HepG2 (cell line): ENCODE measurements around the gene C19orf38. TPM values are rescaled to one million over a fixed set of nuclear protein-coding genes. Genes with fewer than 3 reads are reported as not detected.

Experiments used
- ARNT2 ChIP-seq: sonication (generic); formaldehyde crosslinking; IDR thresholded peaks from 2 replicates; pipeline ENCODE4 v1.8.0; 2022; ENCODE audit warnings: mild to moderate bottlenecking, low read depth, missing genetic modification reagents, moderate library complexity
- BRCA1 ChIP-seq: sonication (generic); formaldehyde crosslinking; IDR thresholded peaks from 2 replicates; pipeline ENCODE4 v1.4.0; 2020; ENCODE audit warnings: missing genetic modification reagents
- CHD4 ChIP-seq: fragments of 200-600 bp; sonication (generic); IDR thresholded peaks from 2 replicates; pipeline ENCODE4 v1.7.0; 2017; ENCODE audit warnings: mild to moderate bottlenecking, low read length, borderline replicate concordance
- EED ChIP-seq: sonication (generic); formaldehyde crosslinking; IDR thresholded peaks from 2 replicates; pipeline ENCODE4 v1.5.0; 2020; ENCODE audit warnings: mild to moderate bottlenecking, missing genetic modification reagents
- IRF2 ChIP-seq: IDR thresholded peaks from 2 replicates; pipeline ENCODE4 v1.6.1; 2018; ENCODE audit warnings: missing genetic modification reagents, missing compliant biosample characterization
- MAFF ChIP-seq: IDR thresholded peaks from 2 replicates; pipeline ENCODE4 v1.6.1; 2011; ENCODE audit warnings: low read depth, low read length, improper control_type of control experiment
- MAZ ChIP-seq, 2 experiments: sonication (generic) in 1 of 2; formaldehyde crosslinking in 1 of 2; IDR thresholded peaks; 2 replicates each; pipeline versions ENCODE4 v1.5.0 to v1.6.1; 2012 to 2020; ENCODE audit warnings: low read depth in 2 of 2, mild to moderate bottlenecking in 2 of 2, borderline replicate concordance in 1 of 2, improper control_type of control experiment in 1 of 2, low read length in 1 of 2, missing genetic modification reagents in 1 of 2, moderate library complexity in 1 of 2
- NR2C2 ChIP-seq: sonication (generic); formaldehyde crosslinking; IDR thresholded peaks from 2 replicates; pipeline ENCODE4 v1.4.0; 2020; ENCODE audit warnings: missing genetic modification reagents, mild to moderate bottlenecking, moderate library complexity, borderline replicate concordance
- PHF5A ChIP-seq: IDR thresholded peaks from one replicate; pipeline ENCODE4 v1.6.1; 2018; ENCODE audit warnings: low read depth, missing genetic modification reagents; ENCODE audit not compliant: unreplicated experiment
- RBAK ChIP-seq: sonication (generic); formaldehyde crosslinking; IDR thresholded peaks from 2 replicates; pipeline ENCODE4 v1.5.1; 2020; ENCODE audit warnings: mild to moderate bottlenecking, missing genetic modification reagents
- TBX3 ChIP-seq: fragments of 450-650 bp; IDR thresholded peaks from 2 replicates; pipeline ENCODE4 v1.6.1; 2017; ENCODE audit warnings: antibody characterized with exemption, mild to moderate bottlenecking, inconsistent platforms, borderline replicate concordance
- THAP11 ChIP-seq: IDR thresholded peaks from 2 replicates; pipeline ENCODE4 v1.6.1; 2016; ENCODE audit warnings: missing biosample characterization, missing genetic modification reagents
- ZNF317 ChIP-seq: sonication (generic); formaldehyde crosslinking; IDR thresholded peaks from 2 replicates; pipeline ENCODE4 v1.5.0; 2020; ENCODE audit warnings: mild to moderate bottlenecking, missing genetic modification reagents
- ZNF33B ChIP-seq: sonication (generic); formaldehyde crosslinking; IDR thresholded peaks from 2 replicates; pipeline ENCODE4 v1.5.1; 2020; ENCODE audit warnings: mild to moderate bottlenecking, missing genetic modification reagents
- ZNF350 ChIP-seq: sonication (generic); formaldehyde crosslinking; IDR thresholded peaks from 2 replicates; pipeline ENCODE4 v1.4.0; 2020; ENCODE audit warnings: mild to moderate bottlenecking, low read depth, missing genetic modification reagents, borderline replicate concordance
- ZNF383 ChIP-seq: sonication (generic); formaldehyde crosslinking; IDR thresholded peaks from 2 replicates; pipeline ENCODE4 v1.4.0; 2020; ENCODE audit warnings: missing genetic modification reagents, mild to moderate bottlenecking, borderline replicate concordance
- ZNF501 ChIP-seq: sonication (generic); formaldehyde crosslinking; IDR thresholded peaks from 2 replicates; pipeline ENCODE4 v1.5.1; 2020; ENCODE audit warnings: mild to moderate bottlenecking, moderate library complexity, missing genetic modification reagents
- ZNF510 ChIP-seq: sonication (generic); formaldehyde crosslinking; IDR thresholded peaks from 2 replicates; pipeline ENCODE4 v1.4.0; 2020; ENCODE audit warnings: low read depth, mild to moderate bottlenecking, missing genetic modification reagents
- polyA plus RNA-seq, 8 experiments: library from polyadenylated mRNA; depleted of rRNA in 3 of 8; stranded (reverse) in 7 of 8; unstranded in 1 of 8; fragments of >200 nt; fragmentation: Illumina TruSeq in 4 of 8; extraction: Trizol in 4 of 8; gene quantifications; 2 replicates each; pipeline versions ENCODE4 v1.2.1 to v1.2.3, GENCODE V29; 2011 to 2016; ENCODE audit warnings: low read depth in 4 of 8, missing spikeins in 1 of 8, mixed read lengths in 1 of 8; ENCODE audit not compliant: insufficient read depth in 1 of 8
- total RNA-seq, 5 experiments: library from RNA; depleted of rRNA; stranded (reverse); fragments of >200 nt; fragmentation: Illumina TruSeq; extraction: Trizol; gene quantifications; 2 replicates each; pipeline ENCODE4 v1.2.3, GENCODE V29; 2016; ENCODE audit warnings: low read depth in 1 of 5
- TF ChIP-seq, protein P1 (sequence below): sonication (generic); formaldehyde crosslinking; IDR thresholded peaks from 2 replicates; pipeline ENCODE4 v1.4.0; 2020; ENCODE audit warnings: low read depth, missing genetic modification reagents
- TF ChIP-seq, protein P2 (sequence below): sonication (generic); formaldehyde crosslinking; IDR thresholded peaks from 2 replicates; pipeline ENCODE4 v1.9.0; 2022; ENCODE audit warnings: missing genetic modification reagents, mild to moderate bottlenecking, borderline replicate concordance
- TF ChIP-seq, protein P3 (sequence below): sonication (generic); formaldehyde crosslinking; IDR thresholded peaks from 2 replicates; pipeline ENCODE4 v1.5.0; 2020; ENCODE audit warnings: missing genetic modification reagents, mild to moderate bottlenecking, borderline replicate concordance
- TF ChIP-seq, protein P4 (sequence below): sonication (generic); formaldehyde crosslinking; IDR thresholded peaks from 2 replicates; pipeline ENCODE4 v1.4.0; 2020; ENCODE audit warnings: missing genetic modification reagents

The C19orf38 gene
- total and polyA plus RNA-seq, 2 of the 13 experiments (the other 11 are each of a cell fraction or from before 2014, with no cell fraction given): 0.11 TPM; not detected in 1

DNA sequence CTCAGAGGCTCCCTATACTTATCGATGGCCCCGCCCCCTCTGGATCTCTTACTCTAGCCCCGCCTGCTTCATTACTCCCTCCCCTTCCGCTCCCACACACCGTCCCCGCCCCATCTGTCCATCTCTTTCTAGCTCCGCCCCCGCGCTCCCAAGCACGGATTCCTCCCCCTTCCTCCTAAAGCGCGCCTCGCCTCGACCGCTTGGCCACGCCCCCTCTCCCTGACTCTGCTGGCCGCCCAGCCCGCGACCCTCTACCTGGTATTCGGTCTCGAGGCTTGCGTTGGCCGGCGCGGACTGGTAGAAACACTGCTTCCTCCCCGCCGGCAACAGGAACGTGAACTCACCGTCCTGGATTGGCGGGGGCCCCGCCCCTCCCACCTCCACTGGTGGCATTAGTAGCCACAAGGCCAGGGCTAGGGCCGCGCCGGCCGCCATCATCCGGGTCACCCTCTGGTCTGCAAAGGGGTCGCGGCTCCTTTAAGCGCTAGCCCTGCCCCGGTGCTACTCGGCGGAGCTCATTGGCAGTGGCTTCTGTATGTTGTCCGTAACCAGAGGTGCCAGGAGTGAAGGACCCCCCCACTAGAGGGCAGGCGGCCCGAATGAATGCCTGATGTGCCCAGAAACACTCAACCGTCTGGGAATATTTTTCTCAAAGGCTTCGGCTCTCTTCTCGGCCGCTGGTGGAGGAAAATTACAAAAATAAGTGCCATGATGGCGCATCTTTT, 12.3 kb upstream of the C19orf38 start, which contains the start of gene TMED1 (continued):
- TF ChIP-seq, protein P1, sequence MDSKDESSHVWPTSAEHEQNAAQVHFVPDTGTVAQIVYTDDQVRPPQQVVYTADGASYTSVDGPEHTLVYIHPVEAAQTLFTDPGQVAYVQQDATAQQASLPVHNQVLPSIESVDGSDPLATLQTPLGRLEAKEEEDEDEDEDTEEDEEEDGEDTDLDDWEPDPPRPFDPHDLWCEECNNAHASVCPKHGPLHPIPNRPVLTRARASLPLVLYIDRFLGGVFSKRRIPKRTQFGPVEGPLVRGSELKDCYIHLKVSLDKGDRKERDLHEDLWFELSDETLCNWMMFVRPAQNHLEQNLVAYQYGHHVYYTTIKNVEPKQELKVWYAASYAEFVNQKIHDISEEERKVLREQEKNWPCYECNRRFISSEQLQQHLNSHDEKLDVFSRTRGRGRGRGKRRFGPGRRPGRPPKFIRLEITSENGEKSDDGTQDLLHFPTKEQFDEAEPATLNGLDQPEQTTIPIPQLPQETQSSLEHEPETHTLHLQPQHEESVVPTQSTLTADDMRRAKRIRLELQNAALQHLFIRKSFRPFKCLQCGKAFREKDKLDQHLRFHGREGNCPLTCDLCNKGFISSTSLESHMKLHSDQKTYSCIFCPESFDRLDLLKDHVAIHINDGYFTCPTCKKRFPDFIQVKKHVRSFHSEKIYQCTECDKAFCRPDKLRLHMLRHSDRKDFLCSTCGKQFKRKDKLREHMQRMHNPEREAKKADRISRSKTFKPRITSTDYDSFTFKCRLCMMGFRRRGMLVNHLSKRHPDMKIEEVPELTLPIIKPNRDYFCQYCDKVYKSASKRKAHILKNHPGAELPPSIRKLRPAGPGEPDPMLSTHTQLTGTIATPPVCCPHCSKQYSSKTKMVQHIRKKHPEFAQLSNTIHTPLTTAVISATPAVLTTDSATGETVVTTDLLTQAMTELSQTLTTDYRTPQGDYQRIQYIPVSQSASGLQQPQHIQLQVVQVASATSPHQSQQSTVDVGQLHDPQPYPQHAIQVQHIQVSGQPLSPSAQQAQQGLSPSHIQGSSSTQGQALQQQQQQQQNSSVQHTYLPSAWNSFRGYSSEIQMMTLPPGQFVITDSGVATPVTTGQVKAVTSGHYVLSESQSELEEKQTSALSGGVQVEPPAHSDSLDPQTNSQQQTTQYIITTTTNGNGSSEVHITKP: peak; percentile 16; the same call in 1 of the 2 replicates
- TF ChIP-seq PHF5A (CRISPR knock-in tag): peak; percentile 29
- peak; percentile 79 for TF ChIP-seq NR2C2 (CRISPR knock-in tag)
- 0 out of 2 replicates have a peak, but pooled peaks have one; percentile 37 for TF ChIP-seq TBX3
- no peak; the same call in 1 of the 2 replicates for TF ChIP-seq ARNT2 (CRISPR knock-in tag)
- TF ChIP-seq, protein P2, sequence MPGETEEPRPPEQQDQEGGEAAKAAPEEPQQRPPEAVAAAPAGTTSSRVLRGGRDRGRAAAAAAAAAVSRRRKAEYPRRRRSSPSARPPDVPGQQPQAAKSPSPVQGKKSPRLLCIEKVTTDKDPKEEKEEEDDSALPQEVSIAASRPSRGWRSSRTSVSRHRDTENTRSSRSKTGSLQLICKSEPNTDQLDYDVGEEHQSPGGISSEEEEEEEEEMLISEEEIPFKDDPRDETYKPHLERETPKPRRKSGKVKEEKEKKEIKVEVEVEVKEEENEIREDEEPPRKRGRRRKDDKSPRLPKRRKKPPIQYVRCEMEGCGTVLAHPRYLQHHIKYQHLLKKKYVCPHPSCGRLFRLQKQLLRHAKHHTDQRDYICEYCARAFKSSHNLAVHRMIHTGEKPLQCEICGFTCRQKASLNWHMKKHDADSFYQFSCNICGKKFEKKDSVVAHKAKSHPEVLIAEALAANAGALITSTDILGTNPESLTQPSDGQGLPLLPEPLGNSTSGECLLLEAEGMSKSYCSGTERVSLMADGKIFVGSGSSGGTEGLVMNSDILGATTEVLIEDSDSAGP (CRISPR knock-in tag): peak; percentile 100
- TF ChIP-seq, protein P3, sequence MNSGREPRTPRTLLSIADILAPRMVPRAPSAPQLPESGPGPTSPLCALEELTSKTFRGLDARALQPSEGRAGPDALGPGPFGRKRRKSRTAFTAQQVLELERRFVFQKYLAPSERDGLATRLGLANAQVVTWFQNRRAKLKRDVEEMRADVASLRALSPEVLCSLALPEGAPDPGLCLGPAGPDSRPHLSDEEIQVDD (CRISPR knock-in tag): peak; percentile 77; the same call in 1 of the 2 replicates
- TF ChIP-seq BRCA1 (CRISPR knock-in tag): peak; percentile 13; the same call in 1 of the 2 replicates
- TF ChIP-seq EED (CRISPR knock-in tag): peak; percentile 14; the same call in 1 of the 2 replicates
- no peak for TF ChIP-seq ZNF33B
- TF ChIP-seq IRF2 (CRISPR knock-in tag): peak; percentile 46; the same call in 1 of the 2 replicates
- TF ChIP-seq RBAK (CRISPR knock-in tag): 0 out of 2 replicates have a peak, but pooled peaks have one; percentile 18
- TF ChIP-seq, protein P4, sequence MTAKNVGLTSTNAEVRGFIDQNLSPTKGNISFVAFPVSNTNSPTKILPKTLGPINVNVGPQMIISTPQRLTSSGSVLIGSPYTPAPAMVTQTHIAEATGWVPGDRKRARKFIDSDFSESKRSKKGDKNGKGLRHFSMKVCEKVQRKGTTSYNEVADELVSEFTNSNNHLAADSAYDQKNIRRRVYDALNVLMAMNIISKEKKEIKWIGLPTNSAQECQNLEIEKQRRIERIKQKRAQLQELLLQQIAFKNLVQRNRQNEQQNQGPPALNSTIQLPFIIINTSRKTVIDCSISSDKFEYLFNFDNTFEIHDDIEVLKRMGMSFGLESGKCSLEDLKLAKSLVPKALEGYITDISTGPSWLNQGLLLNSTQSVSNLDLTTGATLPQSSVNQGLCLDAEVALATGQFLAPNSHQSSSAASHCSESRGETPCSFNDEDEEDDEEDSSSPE: no peak
- TF ChIP-seq ZNF350 (CRISPR knock-in tag): peak; percentile 96
- peak; percentile 76 for TF ChIP-seq THAP11
- peak; percentile 50; the same call in 1 of the 2 replicates for TF ChIP-seq ZNF317 (CRISPR knock-in tag)
- no peak for TF ChIP-seq CHD4
- TF ChIP-seq MAZ (IDR thresholded peaks at IDR 0.05; ENCODE audit: borderline replicate concordance, low read depth, low read length): no peak
- peak; percentile 73 for TF ChIP-seq MAZ (CRISPR knock-in tag; IDR thresholded peaks at IDR 0.05; ENCODE audit: low read depth)
- TF ChIP-seq ZNF383: peak; percentile 92; the same call in 1 of the 2 replicates
- peak; percentile 98 for TF ChIP-seq ZNF510 (CRISPR knock-in tag)
- TF ChIP-seq ZNF501: peak; percentile 88; the same call in 1 of the 2 replicates
- no peak for TF ChIP-seq MAFF
